Ureter (tissue), 1 donor: Measurements from ENCODE around the gene RAB29. TPM values are rescaled to one million over a fixed set of nuclear protein-coding genes. Genes with fewer than 3 reads are reported as not detected.
A peak's percentile ranks its signal among the peaks of the same experiment; 100 is the strongest.

Experiments used
- DNase-seq: peaks from one replicate; pipeline ENCODE4 v3.0.0-alpha.2; 2020; ENCODE audit warnings: low spot score
- total RNA-seq: library from RNA; stranded (reverse); gene quantifications from one replicate; pipeline ENCODE4 v1.2.4, GENCODE V29; 2023
- donor health status: DM: yes; HTN: yes; CAD: no.

Gene RAB29
- total RNA-seq, 1 donor from 2014 or later = 19.2 TPM

DNA sequence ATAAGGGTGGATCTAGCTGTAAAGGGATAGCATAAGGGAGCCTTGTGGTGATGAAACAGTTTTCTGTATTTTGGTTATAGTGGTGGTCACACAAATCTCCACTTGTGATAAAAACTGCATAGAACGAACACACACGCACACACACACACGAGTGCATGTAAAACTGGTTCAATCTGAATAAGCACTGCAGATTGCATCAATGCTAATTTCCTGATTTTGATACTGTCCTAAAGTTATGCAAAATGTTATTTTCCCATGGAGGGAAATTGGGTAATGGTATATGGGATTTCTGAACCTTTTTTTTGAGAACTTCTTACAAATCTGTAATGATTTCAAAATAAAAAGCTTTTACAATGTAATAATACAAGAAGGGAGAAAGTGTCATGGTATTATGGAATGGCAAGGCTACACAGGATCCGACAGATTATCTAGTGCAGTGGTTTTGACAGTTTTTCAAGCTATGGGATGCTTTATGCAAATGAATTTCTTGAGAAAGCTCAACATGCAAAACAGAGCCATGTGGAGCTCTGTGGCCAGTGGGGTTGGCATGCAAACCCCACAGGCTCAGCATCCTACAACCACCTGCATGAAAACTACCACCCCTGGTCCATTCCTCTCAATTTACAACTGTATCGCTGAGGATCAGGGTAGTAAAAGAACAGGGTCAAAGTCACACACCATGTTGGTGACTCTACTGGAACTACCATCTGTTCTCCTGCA, 18.9 kb upstream of the RAB29 start:
- DNase-seq = no peak

DNA sequence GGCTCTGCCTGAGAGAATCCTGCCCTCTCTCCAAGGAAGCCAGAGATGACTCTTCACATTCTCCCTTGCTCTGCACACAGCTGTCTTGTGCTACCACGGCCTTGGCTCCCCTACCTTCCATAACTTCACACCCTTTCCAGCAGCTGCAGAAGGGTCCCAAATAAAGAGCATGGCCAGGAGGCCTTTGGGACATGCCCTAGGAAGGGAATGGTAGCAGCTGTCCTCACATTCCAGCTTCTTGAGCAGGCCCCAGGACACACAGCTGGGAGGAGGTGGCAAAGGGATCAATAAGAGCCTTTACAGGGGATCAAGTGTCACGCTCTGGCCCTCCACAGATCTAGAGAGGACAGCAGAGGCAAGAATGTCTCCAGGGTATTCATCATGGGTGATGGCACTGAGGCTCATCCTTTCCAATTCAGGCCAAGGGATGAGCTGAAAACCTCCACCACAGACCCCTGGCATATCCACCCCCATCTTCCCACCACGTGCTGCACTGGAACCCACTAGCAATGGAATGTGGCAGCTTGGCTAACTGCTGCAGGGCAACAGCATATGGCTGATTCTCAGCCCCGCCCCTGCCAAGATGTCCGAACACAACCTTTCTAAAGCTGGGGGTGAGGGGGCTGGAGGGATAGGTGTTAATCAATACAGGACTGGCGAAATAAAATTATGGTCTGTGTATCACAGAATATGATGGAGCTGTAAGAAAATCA, 17.8 kb upstream of the RAB29 start:
- DNase-seq = no peak

- DNase-seq = no peak
Observed at GRCh38 chr1:205792481-205792881, 17.2 kb upstream of the RAB29 start.

- DNase-seq = peak; percentile 68
Observed at GRCh38 chr1:205791568-205792180, 16.4 kb upstream of the RAB29 start.

DNA sequence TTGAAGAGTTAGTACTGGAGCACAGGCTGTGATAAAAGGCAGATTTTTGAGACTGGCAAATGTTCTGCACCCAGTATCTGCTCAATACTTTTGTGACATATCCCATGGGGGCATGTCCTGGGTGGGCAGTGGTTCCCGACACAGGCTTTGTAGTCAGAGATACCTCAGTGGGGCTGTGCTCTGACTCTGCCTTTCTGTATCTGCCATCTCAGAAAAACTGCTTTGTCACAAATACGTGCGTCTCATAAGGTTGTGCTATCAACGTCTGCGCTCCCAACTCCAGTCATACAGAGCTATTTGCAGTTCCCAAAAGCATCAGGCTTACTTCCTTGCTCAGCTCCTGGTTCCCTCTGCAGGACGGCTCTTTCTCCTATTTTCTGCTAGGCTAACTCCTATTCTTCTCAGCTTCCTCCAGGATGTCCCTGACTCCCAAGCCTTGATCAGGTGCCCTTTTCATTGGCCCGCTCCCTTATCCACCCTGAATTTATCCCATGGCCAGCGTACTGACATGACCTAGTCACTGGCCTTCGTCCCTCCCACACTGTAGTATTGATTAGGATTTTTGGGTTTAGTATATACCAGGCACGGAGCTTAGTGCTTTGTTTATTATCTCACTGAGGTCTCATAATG, 12.1 kb upstream of the RAB29 start:
- no peak for DNase-seq

- no peak for DNase-seq
Observed at GRCh38 chr1:205786601-205787000, 11.3 kb upstream of the RAB29 start.

DNA sequence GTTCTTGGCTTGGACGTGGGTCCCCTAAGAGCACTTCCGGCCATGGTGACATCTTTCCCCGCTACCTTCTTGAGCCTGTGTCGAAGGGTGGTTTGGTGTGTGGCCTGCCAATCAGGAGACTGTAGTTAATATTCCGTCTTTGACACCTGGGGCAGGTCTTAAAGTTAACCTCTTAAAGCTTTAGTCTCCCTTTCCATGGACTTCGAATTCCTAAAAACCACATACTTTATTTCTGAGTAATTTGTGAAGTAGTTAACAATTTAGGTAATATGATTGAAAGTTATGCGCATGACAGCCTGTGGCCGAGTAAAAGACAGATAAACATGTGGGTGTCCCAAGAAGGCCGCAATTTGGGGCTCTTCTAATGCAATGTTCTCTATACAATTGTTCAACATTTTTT, 10.2 kb upstream of the RAB29 start:
- no peak for DNase-seq

DNA sequence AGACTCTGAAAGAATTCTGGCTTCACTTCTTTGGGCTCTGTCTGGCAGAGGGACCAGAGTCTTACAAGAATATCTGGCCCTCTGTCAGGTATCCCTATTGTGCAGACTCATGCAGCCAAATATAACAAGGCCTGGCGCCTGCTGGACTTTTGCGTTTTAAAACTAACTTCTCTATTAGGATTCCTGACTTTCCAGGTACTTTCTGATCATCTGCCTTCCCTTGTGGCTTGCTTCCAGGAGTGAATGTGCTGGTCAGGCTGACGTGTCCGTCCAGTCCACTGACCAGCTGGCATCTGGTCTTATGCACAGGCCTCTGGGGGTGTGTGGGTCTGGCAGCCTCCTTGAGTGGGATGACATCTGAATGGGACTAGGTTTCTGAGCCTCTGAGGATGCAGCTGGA, 8.6 kb upstream of the RAB29 start:
- no peak for DNase-seq

DNA sequence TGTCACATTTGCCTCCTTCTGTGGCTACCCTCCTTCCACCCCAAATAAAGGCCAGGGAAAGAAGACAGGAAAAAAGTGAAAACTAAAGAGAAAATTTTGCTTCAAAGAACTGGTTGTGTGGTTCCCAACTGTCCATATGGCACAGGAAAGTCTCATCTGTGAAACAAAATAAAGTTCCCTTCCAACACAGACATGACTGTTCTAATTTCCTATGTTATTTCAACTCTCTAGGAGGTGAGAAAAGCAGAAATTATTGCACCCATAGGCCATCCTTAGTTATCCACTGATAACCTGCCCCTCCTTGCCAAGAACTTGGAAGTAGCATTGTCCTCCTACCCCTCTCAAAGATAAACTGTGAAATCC, 8.1 kb upstream of the RAB29 start:
- no peak for DNase-seq

GRCh38 chr1:205782627-205783432, 7.5 kb upstream of the RAB29 start:
- no peak for DNase-seq

DNA sequence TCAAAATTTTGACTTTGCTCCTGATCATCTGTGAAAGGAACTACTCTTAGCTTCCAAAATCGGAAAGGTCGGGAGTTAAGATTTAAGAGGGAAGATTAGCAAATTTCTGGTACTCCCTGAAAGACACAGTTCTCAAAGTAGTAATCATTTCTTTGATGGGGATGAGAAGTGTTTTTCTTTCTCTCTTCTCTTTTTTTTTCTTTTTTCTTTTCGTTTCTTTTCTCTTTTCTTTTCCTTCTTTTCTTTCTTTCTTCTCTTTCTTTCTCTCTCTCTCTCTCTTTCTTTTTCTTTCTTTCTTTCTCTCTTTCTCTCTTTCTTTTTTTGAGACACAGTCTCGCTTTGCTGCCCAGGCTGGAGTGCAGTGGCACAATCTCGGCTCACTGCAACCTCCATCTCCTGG, 5.1 kb upstream of the RAB29 start:
- no peak for DNase-seq

DNA sequence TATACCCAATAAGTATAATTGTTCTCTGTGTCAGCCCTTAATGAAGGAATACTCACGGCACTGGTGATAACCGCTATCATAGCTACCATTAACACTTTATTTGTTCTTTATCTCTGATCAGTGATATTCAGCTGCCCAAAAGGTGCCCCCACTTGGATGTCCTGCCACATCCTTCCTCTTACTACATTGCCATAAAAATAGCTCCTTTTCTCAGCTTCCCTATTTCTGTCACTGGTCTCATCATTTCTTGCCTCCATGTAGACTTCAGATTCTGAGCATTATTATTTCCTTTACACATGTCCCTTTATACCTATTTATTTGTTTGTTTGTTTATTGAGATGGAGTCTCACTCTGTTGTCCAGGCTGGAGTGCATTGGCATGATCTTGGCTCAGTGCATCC, 2.7 kb upstream of the RAB29 start:
- DNase-seq = no peak

- DNase-seq = no peak
Observed at GRCh38 chr1:205775717-205776056, 405 bp upstream of the RAB29 start.

DNA sequence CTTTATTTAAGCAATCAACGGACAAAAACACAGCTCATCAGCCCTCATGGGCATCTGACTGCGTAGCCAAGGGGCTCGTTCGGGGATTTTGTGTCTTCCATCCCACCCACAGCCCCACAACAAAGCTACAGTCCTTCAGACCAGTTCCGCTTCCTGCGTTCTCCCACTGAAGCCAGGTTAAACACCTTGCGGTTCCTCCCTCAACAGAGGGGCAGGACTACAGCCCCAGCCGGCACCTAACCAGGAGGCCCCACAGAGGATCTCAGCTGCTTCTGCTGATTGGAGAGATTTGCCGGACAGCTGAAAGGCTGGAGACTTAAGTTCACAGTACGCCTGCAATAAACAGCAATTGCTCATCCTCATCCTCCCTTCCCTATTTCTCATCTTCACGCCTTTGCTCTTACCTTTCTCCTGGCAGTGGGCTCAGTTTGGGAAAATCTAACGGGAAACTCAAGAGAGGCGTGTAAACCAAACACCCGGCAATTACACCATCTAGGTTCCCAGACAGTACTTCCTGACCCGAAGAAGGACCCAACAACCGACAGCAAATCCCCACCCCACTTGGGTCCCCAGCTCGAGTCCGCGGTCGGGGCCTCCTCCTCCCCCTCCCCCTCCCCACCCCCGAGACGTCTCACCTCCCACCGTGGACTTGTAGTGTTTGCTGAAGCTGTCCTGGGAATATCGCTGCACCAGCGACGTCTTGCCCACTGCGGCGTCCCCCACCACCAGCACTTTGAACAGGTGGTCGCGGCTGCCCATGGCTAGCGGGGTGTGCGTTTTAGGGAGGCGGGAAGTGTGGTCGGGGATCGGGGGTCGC, 876 bp downstream of the RAB29 start:
- no peak for DNase-seq

GRCh38 chr1:205772607-205773032, 2.7 kb downstream of the RAB29 start:
- no peak for DNase-seq

- no peak for DNase-seq
Observed at GRCh38 chr1:205770618-205771017, 4.7 kb downstream of the RAB29 start.

DNA sequence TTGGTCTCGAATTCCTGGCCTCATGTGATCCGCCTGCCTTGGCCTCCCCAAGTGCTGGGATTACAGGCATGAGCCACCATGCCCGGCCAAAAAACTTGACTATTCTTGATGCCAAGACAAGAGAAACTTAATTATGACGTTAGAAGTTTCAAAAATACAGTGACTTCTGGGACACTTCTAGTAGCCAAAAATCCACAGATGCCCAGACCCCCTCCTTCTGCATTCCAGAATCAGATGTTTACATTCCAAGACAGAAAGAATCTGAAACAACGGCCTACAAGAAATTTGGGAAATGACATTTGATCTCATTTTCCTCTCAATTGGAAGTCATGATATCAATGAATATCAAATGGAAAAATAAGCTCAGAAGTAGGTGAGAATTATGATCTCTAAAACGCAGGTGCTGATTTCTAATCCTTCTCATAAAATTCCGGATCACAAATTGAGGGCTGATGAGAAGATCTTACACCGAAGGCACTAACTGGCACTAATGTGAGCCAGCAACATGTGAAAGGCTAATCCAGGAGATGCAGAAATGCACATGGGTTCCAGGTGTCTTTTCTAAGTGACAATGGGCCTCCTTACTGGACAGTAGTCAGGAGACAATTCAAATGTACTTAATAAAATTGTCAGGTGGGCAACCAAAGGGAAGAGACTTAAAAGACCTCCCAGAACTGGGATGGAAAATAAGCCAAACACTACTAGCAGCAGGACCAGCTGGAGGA, 5.5 kb downstream of the RAB29 start:
- DNase-seq = no peak

DNA sequence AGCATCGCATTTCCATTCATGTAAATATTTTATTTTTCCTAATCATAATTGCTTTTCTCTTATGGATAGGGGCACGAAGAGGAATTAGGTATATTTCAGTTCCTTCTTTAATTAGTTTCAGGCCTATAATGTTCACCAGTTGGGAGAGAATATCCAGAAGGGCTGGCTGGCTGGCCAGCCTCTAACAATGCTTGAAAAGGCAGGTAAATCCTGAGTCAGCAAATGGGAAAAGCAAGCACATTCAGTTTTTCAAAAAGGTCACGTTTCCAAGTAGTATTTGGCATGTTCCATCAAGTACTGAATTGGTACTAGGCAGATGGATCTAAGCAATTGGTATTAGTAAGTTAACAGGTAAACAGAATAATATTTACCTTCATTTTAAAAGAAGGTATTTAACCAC, 8.0 kb downstream of the RAB29 start:
- no peak for DNase-seq

- DNase-seq = no peak
Observed at GRCh38 chr1:205766570-205766969, 8.7 kb downstream of the RAB29 start.

- no peak for DNase-seq
Observed at GRCh38 chr1:205766038-205766437, 9.2 kb downstream of the RAB29 start.
